Neural cell (in vitro differentiated cells): ENCODE measurements around the gene IL6ST.

Experiments used
- CTCF ChIP-seq: fragments of 450-650 bp; IDR thresholded peaks from 2 replicates; pipeline ENCODE4 v1.5.1; 2014; ENCODE audit warnings: antibody characterized with exemption, mild to moderate bottlenecking, moderate library complexity; ENCODE audit not compliant: poor library complexity, severe bottlenecking
- EP300 ChIP-seq: fragments of 450-650 bp; conservative IDR thresholded peaks from 2 replicates; pipeline ENCODE4 v1.6.1; 2014; ENCODE audit warnings: antibody characterized with exemption, mild to moderate bottlenecking, moderate library complexity; ENCODE audit not compliant: poor library complexity, severe bottlenecking
- EZH2 ChIP-seq: fragments of 200-600, 300-800 bp; shearing (Covaris generic), sonication (generic); IDR thresholded peaks from 2 replicates; pipeline ENCODE4 v1.6.1; 2014; ENCODE audit warnings: antibody characterized with exemption, low read length, borderline replicate concordance, mild to moderate bottlenecking; ENCODE audit not compliant: insufficient read depth, poor library complexity, severe bottlenecking
- MXI1 ChIP-seq: fragments of 450-650 bp; conservative IDR thresholded peaks from 2 replicates; pipeline ENCODE4 v1.6.1; 2014; ENCODE audit warnings: antibody characterized with exemption, mild to moderate bottlenecking; ENCODE audit not compliant: poor library complexity, severe bottlenecking
- POLR2AphosphoS5 ChIP-seq: IDR thresholded peaks from 2 replicates; pipeline ENCODE4 v1.6.1; 2012
- RAD21 ChIP-seq: fragments of 450-650 bp; conservative IDR thresholded peaks from 2 replicates; pipeline ENCODE4 v1.6.1; 2014; ENCODE audit warnings: antibody characterized with exemption, mild to moderate bottlenecking, moderate library complexity
- SMC3 ChIP-seq: fragments of 450-650 bp; conservative IDR thresholded peaks from 2 replicates; pipeline ENCODE4 v1.6.1; 2014; ENCODE audit warnings: antibody characterized with exemption, mild to moderate bottlenecking, moderate library complexity; ENCODE audit not compliant: poor library complexity
- TAF1 ChIP-seq: IDR thresholded peaks from 2 replicates; pipeline ENCODE4 v1.6.1; 2012; ENCODE audit warnings: low read depth
- TF ChIP-seq, protein P1 (sequence below): IDR thresholded peaks from 2 replicates; pipeline ENCODE4 v1.6.1; 2012; ENCODE audit warnings: borderline replicate concordance

DNA sequence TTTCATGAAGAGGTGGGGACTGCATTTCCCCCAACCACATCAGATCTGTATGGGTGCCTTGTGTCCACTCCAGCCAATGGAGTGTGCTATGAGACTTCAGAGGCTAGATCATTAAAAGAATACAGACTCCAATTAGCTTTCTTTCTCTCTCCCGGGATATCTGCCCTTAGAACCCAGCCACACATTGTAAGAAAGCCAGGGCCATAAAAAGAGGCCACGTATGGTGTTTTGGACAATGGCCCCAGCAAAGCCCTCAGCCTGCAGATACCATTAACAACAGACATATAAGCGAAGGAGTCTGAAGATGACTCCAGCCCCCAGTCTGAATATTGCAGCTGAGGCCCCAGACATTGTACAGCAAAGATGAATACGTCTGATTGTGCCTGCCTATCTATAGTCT lies 21.5 kb downstream of the IL6ST start:
- no peak for TF ChIP-seq POLR2AphosphoS5
- TF ChIP-seq TAF1 = no peak
- no peak for TF ChIP-seq CTCF
- no peak for TF ChIP-seq EZH2
- TF ChIP-seq, protein P1, sequence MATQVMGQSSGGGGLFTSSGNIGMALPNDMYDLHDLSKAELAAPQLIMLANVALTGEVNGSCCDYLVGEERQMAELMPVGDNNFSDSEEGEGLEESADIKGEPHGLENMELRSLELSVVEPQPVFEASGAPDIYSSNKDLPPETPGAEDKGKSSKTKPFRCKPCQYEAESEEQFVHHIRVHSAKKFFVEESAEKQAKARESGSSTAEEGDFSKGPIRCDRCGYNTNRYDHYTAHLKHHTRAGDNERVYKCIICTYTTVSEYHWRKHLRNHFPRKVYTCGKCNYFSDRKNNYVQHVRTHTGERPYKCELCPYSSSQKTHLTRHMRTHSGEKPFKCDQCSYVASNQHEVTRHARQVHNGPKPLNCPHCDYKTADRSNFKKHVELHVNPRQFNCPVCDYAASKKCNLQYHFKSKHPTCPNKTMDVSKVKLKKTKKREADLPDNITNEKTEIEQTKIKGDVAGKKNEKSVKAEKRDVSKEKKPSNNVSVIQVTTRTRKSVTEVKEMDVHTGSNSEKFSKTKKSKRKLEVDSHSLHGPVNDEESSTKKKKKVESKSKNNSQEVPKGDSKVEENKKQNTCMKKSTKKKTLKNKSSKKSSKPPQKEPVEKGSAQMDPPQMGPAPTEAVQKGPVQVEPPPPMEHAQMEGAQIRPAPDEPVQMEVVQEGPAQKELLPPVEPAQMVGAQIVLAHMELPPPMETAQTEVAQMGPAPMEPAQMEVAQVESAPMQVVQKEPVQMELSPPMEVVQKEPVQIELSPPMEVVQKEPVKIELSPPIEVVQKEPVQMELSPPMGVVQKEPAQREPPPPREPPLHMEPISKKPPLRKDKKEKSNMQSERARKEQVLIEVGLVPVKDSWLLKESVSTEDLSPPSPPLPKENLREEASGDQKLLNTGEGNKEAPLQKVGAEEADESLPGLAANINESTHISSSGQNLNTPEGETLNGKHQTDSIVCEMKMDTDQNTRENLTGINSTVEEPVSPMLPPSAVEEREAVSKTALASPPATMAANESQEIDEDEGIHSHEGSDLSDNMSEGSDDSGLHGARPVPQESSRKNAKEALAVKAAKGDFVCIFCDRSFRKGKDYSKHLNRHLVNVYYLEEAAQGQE = no peak
- no peak for TF ChIP-seq SMC3
- TF ChIP-seq RAD21 = no peak
- no peak for TF ChIP-seq MXI1
- TF ChIP-seq EP300 = no peak
